ENCODE measurements around the gene TDO2. TPM values are rescaled to one million over a fixed set of nuclear protein-coding genes. Genes with fewer than 3 reads are reported as not detected.

TDO2 gene
- total RNA-seq, 1 donor from 2014 or later, result not detected

DNA sequence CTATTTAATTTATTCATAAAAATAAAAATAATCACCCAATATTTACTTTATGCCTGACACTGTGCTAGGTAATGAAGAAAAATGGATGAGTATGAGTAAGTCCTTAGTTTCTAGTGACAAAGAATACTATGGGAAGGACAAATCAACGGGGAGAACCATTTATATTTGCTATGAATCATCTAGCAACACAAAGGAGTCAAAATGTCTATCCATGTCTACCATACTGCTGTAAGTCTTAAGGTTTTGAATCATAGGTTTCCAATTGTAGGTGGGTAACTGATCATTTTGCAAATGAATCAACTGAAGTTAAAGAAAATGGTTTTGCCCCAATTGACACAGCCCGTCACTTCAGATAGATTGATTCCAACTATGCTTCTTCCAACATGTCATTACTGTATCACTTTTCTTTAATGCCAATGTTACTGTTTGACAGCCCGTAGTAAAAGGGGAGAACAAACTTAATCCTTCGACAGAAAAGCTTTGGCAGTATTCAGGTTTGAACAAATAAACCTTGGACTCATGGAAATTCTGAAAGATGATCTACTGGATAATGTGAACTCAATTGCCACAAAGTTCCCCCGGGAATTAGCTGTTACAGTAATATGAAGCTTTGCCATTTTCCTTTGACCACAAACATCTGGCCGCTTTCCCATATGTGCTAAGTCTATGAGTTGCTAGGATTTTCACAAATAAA lies 3.2 kb downstream of the TDO2 start:
- peak overlapping the region; percentile 83 for H3K27ac Mint-ChIP-seq (ENCODE audit: unreplicated experiment)

DNA sequence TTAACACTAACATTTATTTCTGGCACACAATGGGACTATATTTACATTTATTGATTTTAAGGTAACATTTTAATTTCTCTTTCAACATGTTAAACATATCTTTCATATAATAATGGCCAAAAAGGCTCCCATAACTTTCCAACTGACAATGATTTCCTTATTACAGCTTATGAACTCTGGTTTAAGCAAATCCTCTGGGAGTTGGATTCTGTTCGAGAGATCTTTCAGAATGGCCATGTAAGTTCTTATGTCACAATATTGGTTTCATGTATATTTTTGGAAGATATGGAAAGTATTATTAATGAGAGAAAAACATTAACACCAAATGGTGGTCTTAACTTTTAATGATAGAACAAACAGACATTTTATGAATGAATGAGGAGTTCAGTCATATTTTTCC lies 4.1 kb downstream of the TDO2 start:
- Mint-ChIP-seq H3K27me3 (ENCODE audit: low read depth) (peaks cover 3% of the 10 kb centered on the region), H3K9me3 (ENCODE audit: low read depth) (peaks cover 2% of the 10 kb centered on the region), H3K4me1 (ENCODE audit: low read depth) (peaks cover 19% of the 10 kb centered on the region), H3K27ac (ENCODE audit: unreplicated experiment) (peak overlapping the region; percentile 83), H3K36me3 (ENCODE audit: low read depth) (no peaks in the 10 kb centered on the region), H3K4me3 (ENCODE audit: unreplicated experiment) (no peak overlapping the region)
- TF ChIP-seq CTCF (IDR thresholded peaks at IDR 0.05), result no peak
- DNase-seq (ENCODE audit: low spot score), result no peak

More for the DNA sequence above, 3.2 kb downstream of the TDO2 start:
- Mint-ChIP-seq H3K9me3 (ENCODE audit: low read depth) (no peaks in the 10 kb centered on the region), H3K36me3 (ENCODE audit: low read depth) (no peaks in the 10 kb centered on the region), H3K4me1 (ENCODE audit: low read depth) (peaks cover 19% of the 10 kb centered on the region), H3K4me3 (ENCODE audit: unreplicated experiment) (no peak overlapping the region), H3K27me3 (ENCODE audit: low read depth) (peaks cover 3% of the 10 kb centered on the region)
- DNase-seq (ENCODE audit: low spot score), result no peak
- TF ChIP-seq CTCF (IDR thresholded peaks at IDR 0.05), result no peak

- Mint-ChIP-seq H3K4me1 (ENCODE audit: low read depth) (peaks cover 19% of the 10 kb centered on the region), H3K4me3 (ENCODE audit: unreplicated experiment) (no peak overlapping the region), H3K27me3 (ENCODE audit: low read depth) (peaks cover 3% of the 10 kb centered on the region), H3K36me3 (ENCODE audit: low read depth) (no peaks in the 10 kb centered on the region), H3K27ac (ENCODE audit: unreplicated experiment) (no peak overlapping the region), H3K9me3 (ENCODE audit: low read depth) (peaks cover 5% of the 10 kb centered on the region)
- TF ChIP-seq CTCF (IDR thresholded peaks at IDR 0.05), result no peak
- DNase-seq (ENCODE audit: low spot score), result no peak
Measured at GRCh38 chr4:155908187-155909139, 5.0 kb downstream of the TDO2 start.

- no peak overlapping the region for H3K4me3 Mint-ChIP-seq (ENCODE audit: unreplicated experiment)
Measured at GRCh38 chr4:155909615-155910226, 6.2 kb downstream of the TDO2 start.

More at GRCh38 chr4:155909615-155910226, 6.2 kb downstream of the TDO2 start:
- no peak for DNase-seq (ENCODE audit: low spot score)
- TF ChIP-seq CTCF (IDR thresholded peaks at IDR 0.05), result no peak
- H3K9me3 Mint-ChIP-seq (ENCODE audit: low read depth), result peaks cover 5% of the 10 kb centered on the region
- no peak overlapping the region for H3K27ac Mint-ChIP-seq (ENCODE audit: unreplicated experiment)
- peaks cover 3% of the 10 kb centered on the region for H3K27me3 Mint-ChIP-seq (ENCODE audit: low read depth)
- peaks cover 20% of the 10 kb centered on the region for H3K4me1 Mint-ChIP-seq (ENCODE audit: low read depth)
- H3K36me3 Mint-ChIP-seq (ENCODE audit: low read depth), result no peaks in the 10 kb centered on the region

All from chondrocyte (in vitro differentiated cells).